Stimulated activated CD4-positive, alpha-beta T cell treated with anti-CD3 and anti-CD28 coated beads, Interleukin-15, amount 100 ng/mL, for 1 hour (primary cell): ENCODE measurements around the gene WDR4.
A peak's percentile ranks its signal among the peaks of the same experiment; 100 is the strongest.
"Not testable (repeated sequence)": the region's sequence is repeated elsewhere in the genome, so short reads cannot be mapped to it uniquely, and the experiment has no call there.

ENCODE experiments used
- DNase-seq, 2 donors: peaks; one replicate each; pipeline ENCODE4 v3.0.0-alpha.2; 2020; ENCODE audit warnings: low read depth in 1 of 2, low spot score in 1 of 2

WDR4 gene

DNA sequence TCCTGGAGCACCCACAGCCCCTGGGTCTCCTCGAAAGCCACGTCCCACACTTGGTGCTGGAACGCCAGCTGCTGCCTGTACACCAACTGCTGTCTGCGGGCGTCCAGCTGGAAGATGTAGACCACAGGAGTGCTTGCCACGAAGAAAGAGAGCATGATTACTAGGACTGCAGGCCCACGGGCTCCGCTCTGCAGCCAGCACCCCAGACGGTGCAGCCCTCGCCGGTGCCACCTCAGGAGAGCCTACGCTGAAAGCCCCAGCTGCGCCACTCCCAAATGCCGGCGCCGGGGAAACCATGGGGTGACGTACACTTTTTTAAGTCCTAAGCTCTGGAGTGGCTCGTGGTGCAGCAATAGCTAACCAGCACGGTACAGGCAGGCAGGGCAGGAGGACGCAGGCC lies 25.7 kb downstream of the WDR4 start:
- DNase-seq, result no peak

DNA sequence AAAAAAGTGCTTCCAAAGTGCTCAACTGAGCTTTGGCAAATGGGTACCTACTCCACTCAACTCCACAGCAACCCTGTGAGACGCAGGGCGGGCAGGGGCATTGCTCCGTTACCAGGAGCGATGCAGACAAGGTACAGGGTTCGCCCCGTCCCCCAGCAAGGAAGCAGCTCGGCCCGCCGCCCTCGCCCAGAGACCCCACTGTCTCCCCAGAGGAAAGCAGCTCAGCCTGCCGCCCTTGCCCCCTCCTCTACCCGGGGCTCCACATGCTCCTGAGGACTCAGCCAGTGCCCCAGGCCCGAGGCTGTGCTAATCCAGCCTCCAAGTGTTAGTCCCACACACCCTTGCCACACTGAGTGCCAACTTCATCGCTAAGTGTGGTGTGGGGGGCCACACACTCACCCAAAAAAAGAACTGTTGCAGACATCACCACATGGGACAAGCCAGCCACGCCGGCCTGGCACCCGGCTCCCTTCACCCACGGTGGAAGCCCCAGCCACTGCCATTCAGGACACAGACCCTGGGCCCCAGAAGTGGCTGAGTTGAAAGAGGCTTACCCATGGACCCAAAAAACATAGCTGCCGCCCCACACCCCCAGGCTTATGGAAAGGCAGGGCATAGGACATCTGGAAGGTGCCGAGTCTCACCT lies 26.3 kb downstream of the WDR4 start:
- no peak for DNase-seq

DNA sequence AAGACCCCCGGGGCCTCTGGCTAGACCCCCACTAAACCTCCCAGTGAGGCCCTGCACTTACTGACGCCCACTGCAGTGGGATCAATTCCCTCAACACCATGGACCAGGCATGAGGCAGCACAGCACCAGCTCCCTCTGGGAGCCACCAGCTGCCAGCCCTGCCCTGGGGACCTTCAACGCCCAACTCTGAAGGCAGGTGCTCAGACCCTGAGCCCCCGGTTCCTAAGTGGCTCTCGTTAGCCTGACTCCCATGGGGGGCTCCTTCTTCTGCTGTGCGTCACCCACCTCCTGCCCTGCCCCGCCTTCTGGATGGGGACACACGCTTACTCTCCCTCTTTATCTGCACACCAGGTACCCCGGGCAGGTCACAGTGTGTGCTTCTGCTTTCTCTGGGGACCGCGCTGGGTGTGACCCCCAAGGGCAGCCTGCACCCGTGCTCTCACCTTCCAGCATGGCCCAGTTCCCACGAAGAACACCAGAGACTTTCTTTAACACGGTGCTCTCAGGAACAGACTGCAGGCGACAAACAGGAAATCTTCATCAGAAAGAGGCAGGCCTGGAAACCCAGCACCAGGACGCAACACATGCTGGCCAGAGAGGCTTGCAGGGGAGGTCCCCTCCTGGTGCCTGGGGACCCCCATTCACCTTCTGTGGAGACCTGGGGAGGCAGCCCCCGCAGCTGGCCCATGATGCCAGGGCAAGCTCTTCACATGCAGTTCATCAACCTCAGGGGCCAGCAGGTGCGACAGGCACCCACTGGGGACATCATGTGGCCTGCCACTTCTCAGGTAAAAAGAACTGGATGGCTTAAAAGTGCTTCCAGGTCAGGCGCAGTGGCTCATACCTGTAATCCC lies 27.3 kb downstream of the WDR4 start:
- no peak for DNase-seq

DNA sequence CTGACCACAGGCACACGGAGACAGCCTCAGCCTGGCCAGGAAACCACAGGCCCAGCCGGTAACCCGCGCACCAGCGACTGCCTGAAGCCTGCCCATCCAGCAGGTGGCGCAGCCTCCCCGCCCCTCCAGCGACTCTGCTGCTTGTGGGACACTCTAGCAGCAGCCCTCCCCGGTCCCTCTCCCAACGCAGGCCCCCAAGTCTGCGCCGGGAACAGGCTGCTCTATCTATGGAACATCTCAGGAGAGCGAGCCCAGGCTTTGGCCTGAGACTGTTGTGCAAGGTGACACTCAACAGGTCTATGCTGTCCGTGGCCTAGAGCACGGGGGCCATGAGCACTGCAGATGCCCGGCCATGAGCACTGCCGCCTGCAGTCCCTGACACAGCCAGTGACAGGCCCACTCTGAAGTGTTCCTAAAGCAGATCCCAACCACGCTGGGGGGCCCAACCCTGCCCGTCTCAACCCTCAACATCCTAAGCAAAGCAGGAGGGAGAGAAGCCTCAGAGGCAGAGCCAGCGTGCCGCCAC lies 28.4 kb downstream of the WDR4 start:
- DNase-seq, result peak in 1 of 2 donors; percentile 36

DNA sequence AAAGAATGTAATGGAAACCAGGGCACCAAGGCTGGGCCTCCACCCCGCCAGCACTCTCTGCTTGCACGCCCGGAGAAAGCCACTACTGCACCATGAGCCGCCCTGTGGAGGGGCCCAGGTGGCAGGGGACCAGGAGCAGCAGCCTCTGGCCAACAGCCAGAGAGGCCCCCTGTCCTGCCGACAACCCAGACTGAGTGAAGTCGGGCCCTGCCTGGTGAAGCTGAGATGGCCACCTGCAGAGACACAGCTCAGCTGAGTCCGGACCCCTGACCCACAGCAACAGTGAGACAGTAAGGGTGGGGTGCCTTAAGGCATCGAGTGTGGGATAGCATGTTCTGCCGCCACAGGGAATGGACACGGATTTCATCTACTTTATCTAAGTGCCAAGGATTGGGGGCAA lies 28.9 kb downstream of the WDR4 start:
- DNase-seq, result no peak

DNA sequence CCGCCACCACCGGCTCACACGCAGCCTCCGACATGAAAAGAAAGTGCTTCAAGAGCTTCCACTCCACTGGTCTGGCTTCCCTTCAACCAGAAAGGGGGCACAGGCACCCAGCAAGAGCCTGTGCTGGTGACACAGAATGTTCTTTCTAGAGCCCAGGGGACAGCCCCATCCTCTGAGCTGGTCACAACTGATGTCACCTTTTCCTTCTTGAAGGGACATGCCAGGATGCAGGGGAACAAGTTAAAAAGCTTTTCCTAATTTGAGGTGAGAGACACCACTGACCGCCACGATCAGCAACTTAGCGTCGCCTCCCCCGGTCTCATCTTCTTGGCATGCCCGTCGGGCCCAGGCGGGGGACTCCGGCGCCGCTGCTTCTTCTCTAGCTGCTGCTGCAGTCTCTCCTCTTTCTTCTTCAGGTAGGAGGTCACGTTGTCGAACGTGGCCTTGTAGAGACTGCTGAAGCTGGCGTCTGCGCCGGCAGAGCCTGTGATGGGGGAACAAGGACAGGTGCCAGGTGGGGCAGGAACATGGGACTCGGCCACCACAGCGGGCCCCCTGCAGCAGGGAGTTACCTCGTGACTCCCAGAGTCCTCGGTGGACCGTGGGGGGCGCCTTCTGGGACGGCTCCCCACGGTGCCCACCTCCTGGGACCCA lies 29.5 kb downstream of the WDR4 start:
- no peak for DNase-seq

DNA sequence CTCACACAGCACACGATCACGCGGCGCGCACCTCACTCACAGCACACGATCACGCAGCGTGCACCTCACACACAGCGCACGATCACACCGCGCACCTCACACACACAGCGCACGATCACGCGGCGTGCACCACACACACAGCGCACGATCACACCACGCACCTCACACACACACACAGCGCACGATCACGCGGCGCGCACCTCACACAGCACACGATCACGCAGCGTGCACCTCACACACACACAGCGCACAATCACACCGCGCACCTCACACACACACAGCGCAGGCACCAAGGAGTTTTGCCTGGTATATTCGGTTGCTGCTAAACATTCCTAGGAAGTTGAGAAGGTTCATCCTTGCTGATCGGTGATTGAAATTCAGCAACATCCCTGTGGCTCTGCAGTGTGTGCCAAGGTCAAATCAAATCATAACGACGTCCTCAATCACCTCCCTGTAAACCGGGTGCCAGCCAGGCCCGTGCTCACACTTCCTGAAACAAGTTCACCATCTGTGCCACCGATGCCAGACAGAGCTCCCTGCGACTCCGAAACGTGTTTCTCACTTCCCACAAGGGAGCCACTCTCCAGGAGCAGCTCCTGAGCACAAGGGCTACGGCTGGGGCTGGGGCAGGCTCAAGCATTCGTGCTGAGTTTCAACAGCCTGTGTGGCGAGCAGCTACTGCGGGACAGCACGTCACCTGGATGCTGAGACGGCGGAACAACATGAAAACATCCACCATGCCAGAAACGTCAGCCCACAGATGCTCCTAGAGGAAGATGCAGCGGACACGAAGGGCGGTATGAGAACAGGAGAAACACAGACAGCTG lies 30.2 kb downstream of the WDR4 start:
- DNase-seq, result no peak

DNA sequence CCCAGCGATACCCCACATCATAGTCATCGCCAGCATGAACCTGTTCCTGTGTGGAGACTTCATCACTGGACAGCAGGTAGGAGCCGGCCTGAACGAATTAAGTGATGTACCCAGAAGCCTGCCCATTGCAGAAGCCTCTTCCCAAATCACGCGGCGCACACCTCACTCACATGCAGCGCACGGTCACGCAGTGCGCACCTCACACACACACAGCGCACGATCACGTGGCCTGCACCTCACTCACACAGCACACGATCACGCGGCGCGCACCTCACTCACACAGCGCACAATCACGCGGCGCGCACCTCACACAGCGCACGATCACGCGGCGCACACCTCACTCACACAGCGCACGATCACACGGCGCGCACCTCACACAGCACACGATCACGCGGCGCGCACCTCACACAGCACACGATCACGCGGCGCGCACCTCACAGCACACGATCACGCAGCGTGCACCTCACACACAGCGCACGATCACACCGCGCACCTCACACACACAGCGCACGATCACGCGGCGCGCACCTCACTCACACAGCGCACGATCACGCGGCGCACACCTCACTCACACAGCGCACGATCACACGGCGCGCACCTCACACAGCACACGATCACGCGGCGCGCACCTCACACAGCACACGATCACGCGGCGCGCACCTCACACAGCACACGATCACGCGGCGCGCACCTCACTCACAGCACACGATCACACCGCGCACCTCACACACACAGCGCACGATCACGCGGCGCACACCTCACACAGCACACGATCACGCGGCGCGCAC lies 31.0 kb downstream of the WDR4 start:
- DNase-seq, result not testable (repeated sequence)

DNA sequence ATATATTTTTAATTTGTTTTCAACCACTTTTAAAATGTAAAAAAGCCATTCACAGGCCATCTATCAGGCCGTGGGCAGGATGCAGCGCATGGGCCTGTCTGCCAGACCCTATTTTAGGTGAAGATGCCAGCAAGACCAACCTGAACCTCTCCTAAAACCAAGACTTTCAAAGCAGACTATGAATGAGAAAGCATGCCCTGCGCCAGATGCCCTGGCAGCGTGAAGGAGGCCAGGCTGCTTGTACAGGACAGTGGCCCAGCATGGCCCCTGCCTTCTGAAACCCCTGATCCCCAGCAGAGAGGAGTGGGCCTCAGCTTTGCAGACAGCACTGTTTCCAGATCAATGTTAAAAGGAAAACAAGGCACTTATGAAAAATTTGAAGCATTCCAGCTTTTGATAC lies 31.6 kb downstream of the WDR4 start:
- no peak for DNase-seq

DNA sequence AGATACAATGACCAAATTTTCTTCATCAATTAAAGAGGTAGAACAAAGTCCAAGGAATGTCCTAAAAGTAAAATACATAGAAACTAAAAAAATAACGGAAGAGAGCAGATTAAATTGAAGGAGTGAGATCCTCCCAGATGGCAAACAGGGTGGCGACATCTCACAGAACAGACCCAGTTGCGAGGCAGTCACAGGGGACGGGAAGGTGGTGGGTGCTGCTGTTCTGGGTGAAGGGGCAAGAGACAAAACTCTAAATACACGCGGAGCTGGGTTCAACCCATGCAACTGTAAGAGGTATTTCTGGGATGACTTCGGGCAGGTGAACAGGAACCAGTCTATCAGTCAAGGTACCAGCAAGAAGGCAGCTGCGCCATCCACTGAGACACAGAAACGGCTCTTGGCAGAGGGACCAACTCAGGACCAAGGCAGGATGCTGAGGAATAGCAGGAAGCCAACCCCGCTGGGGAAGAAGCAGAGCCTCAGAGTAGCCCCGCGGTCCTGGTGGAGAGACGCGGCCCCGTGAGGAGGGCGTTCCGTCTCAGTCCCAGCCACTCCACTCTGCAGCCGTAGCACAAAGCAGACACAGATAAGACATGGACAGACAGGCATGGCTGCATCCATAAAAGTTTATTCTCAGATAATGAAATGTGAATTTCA lies 32.2 kb downstream of the WDR4 start:
- DNase-seq, result no peak

DNA sequence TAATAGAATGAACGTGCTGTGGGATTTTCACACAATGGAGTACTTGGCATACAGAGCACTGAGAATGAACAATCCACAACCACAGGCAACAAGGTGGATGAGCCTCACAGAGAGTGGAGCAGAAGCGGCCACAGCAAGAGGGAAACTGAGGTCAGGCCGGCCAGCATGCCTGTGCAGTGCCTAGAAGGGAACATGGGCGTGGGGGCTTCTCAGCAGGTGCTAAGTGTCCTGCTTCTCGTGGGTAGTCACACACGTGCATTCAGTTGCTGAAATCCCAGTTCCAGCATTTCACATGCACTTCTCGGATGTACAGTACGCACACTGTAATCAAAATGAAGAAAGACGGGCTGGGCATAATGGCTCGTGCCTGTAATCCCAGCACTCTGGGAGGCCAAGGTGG lies 33.1 kb downstream of the WDR4 start:
- no peak for DNase-seq

DNA sequence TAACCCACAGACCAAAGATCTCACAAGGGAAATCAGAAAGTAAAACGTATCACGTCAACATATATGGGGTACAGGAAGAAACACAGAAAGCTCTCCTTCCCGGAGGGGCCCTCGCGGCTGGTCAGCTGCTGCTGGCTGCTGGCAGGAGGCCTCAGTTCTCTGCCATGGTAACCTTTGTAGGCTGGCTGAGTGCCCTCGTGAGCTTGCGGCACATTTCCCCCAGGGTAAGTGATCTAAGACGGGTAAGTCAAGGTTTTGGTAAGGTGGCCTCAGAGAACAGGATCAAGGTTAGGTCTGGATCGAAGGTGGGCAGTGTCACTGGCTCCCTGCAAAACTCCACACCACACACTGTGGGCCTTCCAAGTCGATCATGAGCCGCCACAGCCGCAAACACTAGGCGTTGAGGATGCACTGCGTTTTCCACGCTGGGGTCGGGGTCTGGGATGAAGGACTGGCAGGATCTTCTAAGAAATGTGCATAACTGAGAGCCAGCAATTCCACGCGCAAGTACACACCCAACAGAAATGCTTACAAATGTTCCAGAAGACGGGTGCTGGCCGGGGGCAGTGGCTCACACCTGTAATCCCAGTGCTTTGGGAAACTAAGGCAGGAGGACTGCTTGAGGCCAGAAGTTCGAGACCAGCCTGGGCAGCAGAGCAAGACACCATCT lies 33.9 kb downstream of the WDR4 start:
- DNase-seq, result no peak

DNA sequence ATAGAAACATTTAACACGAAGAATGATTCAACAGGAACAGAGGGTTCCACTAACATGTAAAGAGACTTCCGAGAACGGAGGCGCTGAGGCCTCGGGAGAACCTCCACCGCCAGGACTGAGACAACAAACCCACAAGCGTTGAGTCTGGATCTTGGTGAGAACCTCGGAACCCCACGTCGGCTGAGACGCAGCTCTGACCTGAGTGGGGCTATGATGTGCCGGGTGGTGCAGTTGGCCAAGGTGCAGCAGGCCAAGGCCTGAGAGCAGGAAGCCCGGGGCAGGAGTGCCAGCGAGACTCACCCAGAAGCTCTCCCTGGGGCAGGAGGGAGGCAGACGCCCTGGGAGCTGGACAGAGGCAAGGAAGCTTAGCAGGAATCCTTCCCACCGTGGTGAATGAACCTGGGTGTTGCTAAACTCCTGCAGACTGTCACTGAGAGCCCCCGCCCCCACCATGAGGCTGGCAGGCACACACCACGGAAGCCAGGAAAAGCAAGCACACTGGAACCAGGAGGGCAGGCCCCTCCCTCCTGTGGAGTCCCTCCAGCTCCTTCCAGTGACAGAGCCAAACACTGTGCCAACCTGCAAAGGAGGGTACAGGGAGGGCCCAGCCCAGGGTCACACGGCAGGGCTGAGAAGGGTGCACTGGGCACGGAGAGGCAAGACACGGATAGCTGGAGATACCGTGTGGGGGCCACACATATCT lies 34.8 kb downstream of the WDR4 start:
- DNase-seq, result no peak

DNA sequence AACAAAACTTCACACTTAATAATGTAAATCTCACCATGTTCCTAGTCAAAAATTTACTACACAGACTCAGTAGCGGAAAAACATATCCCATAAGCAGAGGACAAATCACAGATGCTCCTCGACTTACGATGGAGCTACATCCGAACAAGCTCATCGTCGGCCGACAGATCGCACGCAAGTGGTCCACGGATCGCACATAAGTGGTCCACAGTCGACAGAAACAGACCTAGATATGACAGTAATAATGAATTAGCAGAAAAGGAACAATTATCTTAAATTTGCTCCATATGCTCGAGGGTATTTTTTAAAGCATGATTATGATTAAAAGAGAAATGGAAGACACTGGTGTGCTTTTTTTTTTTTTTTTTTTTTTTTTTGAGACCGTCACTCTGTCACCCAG lies 36.3 kb downstream of the WDR4 start:
- DNase-seq, result no peak

DNA sequence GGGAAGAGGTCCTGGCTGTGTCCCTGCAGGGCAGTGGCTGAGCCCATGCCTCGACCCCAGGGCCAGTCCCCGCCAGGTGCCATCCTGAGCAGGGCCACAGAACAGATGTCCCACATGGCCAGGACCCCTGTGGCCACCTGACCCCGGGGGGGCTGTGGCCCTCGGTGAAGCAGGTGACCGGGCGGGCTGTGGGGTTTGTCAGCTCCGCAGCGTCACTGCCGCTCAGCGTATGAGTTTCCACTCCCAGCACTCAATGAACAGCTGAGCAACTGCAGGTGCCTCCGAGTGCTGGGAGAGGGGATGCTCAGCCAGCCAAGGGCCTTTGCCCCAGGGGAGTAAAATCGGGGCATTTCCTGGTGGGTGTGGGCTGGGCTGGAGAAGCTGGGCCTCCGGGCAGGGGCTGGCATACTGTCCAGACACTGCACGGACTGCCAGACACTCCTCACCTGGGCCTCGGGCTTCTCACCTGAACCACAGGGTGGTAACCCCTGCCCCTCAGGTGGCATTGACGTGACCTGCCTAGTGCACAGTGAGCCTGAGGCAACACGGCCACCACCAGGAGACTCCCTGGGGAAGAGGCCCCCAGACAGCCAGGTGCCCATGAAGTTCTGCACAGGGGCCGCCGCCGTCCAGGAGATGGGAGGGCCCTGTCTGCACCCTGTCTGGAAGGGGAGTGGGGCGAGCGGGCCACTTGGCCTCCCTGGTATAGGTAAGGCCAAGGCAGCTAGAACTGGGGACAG lies 37.3 kb downstream of the WDR4 start:
- DNase-seq, result not testable (repeated sequence)

DNA sequence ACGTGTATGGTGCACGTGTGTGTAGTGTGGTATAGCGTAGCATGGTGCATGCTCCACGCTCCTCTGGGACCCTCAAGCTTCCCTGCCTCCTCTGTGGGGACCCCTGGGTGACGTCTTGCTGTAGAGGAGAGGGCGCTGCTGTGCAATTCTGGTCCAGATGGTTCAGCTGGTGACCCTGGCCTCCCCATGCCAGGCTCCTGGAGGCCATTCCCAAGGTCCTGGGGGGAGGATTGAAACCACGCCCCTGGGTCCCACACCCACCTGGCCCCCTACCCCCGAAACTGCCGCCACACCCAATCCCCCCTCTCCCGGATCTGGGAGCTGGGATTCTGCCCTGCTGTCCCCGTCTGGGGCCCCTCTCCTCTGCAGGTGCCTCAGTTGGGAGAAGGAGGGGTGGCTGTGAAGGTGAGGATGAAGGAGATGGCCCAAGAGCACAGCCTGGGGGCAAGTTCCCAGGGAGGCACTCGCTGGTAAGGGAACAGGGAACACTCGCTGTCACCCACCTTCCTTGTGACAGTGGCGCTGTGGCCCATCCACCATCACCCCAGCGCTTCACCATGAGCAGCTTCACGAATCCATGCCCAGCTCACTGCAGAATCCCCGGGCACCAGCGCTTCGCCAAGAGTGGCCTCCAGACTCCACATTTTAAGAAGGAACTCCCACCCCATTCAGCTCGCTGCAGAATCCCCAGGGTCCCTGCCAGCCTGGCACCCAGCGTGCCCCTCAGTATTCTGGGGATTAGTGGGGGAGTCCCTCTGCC lies 38.0 kb downstream of the WDR4 start:
- no peak for DNase-seq
